Measurements from ENCODE around the gene PRDM8.
"Not testable (repeated sequence)": the region's sequence is repeated elsewhere in the genome, so short reads cannot be mapped to it uniquely, and the experiment has no call there.

The PRDM8 gene

DNA sequence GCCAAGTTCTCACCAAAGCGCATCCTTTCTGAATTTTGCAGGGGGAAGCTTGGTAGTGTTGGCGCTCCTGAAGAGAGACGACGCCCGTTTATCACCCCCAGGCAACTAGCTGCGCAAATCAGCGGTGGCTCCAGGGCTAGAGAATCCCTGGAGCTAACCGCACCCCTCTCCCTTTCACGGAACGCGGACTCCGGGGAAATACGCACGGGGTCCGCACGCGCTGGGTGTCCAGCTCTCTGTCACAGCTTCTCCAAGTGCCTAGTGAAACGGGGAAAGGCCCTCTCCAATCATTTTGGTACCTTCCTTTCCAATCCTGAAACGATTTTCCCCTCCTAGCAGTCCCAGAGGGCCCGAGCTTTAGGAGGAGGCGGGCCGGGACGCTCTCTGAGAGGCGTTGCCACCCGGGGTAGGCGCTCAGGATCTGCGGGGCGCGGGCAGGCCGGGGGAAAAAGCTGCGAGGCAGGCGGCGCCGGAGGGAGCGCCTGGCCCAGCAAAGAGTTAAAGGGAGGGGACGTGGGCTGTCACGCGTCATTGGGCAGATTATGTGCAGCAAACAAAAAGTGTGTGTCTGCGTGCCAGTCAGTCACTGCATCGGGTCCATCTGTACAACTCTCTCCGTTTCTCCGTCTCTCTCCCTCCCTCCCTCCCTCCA, at the start of gene PRDM8:
Gene PRDM8, plus strand, starts transcription at position 582 of the 652 bp plus-strand sequence. CDS start 2,578 bp downstream, outside the sequence.
- no peak for DNase-seq

DNA sequence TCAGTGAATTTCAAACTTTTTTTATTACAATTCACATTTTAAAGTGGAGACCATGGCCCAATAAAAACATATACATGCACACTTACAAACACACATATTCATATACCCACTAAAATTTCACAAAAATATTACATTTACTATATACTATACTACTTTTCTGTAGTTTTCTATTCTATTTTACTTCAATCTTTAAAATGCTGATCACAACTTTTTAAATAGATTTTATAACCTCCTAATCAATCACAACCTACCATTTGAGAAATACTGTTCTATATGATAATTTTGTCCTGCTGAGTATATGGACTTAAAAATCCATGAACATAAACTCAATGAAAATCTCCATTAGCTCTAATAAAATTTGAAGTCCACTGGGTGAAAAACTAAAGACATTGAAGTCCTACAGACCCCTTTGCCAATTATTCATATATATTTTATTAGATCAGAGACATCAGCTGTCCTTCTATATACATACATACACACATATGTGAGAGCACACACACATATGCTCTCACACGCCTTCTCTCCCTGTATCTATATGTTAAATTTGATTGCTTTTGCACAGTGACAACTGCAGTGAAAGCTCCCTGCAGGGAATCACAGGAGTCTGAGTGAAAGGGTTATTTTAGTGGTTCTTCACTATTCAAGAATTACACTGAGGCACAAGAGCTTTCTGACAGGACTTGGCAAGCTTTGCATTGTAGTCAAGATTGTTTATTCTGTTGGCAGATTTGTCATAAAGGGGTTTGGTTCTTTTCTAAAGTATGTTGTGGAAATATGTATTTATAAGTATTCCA, 46.7 kb upstream of the PRDM8 start:
- no peak for DNase-seq

DNA sequence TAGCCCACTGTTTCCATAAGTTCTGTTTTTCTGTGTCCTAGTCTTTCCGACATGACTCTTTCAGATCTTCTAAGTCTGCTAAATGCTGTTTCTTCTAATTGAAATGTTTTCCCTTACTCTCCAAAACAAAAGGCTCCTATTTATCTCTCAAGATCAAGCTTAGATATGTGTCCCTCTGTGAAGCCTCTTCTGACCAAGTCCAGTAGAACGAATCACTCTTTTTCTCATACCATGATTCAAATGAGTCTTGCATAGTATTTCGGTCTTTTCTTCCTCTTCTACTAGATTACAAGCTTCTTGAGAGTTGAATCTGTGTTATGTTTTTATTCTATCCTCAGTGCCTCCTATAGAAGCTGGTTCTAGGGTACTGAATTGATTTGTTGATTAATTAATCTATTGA, 45.3 kb upstream of the PRDM8 start:
- no peak for DNase-seq

DNA sequence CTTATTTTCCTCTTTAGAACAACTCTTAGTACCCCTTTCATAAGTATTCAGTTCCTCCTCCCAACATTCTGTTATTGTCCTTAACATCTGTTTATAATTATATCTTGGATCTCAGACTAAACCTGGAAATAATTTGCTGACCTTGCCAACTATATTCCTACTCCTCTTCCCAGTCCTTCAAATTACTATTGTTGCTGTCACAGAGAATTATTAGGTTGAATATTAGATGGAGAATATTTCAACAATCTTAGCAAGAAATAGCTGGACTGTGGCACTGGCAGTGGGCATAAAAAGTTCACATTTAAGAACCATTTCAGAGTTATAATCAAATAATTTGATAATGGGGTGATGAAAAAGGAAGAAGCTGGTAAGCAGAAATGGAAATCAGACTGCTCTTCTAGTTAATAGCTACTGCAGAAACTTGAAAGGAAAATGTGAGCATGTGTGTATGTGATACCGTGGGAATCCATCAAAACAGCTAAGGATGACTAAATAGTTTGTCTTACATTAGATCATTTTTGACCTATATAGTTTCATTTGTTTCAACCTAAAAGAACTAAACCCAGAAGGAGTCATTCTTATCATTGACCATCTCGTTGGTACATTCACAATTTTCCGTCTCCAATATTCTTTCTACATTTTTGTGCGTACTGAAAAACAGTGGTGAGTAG, 43.3 kb upstream of the PRDM8 start:
- DNase-seq: no peak

DNA sequence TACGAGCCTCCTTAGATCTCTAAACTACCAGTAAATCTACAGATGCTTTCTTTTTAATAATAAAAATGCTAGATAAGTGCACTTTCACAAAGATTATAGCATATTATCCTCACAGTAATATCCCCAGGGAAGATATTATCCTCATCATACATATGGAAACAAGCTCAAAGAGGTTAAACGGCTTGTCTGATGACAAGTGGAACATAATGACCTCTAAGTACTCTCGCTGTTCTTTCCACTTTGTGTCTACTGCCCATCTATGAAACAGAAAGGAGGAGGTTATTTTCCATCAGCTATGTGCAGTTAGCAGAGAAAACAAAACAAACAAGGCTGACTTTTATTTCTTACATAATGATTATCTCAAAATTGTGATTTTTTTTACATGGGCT, 42.8 kb upstream of the PRDM8 start:
- peak; percentile 35 for DNase-seq

DNA sequence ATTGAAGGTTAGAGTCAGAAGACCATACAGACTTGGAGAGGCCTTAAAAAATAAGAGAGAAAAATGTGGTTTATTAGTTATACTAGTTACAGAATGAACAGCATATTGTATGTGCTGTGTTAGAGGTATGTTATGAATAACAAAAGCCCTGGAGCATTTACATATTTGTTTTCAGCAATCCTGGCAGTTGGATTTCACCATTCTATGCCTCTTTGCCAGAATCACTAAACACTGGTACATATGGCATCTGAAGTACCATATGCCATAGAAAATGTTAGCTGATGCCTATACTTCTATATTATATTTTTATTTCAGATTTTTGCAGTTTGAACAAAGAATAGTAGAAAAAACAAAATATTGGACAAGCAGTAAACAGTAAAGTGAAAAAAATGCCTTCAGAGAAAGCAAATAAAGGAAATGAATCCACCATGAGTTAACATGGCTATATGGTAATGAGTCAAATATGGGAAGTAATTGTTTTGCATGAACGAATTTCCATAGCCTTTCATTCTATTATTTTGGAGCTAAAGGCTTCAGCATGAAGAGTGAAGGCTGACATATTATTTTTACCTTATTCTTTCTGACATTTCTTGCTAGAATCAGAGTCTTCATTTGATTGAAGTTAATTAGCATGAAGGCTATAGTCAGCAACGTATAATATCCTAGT, 41.9 kb upstream of the PRDM8 start:
- DNase-seq: no peak

DNA sequence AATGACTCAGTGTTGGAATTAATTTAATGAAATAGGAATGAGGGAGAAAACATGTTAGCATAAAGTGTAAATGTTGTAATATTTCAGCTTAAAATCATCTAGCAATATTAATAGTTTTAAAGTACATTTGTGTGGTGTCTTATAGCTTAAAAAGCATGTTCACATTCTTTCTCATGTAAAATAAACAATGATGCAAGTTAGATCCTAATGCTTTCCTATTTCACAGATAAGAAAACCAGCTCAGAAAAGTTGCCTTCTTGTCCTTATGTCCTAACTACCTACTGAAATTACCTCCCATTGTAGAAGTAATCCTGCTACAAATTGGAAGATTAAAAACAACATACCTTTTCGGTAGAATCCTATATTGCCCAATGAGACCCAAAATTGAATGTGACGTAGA, 40.9 kb upstream of the PRDM8 start:
- DNase-seq: no peak

DNA sequence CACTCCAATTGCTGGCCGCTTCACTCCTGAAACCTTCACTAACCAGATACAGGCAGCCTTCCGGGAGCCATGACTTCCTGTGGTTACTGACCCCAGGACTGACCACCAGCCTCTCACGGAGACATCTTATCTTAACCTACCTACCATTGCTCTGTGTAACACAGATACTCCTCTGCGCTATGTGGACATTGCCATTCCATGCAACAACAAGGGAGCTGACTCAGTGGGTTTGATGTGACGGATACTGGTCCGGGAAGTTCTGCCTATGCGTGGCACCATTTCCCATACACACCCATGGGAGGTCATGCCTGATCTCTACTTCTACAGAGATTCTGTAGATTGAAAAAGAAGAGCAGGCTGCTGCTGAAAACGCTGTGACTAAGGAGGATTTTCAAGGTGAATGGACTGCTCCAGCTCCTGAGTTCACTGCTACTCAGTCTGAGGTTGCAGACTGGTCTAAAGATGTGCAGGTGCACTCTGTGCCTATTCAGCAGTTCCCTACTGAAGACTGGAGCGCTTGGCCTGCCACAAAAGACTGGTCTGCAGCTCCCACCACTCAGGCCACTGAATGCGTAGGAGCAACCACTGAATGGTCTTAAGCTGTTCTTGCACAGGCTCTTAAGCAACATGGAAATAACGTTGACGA, 35.8 kb upstream of the PRDM8 start:
- no peak for DNase-seq

DNA sequence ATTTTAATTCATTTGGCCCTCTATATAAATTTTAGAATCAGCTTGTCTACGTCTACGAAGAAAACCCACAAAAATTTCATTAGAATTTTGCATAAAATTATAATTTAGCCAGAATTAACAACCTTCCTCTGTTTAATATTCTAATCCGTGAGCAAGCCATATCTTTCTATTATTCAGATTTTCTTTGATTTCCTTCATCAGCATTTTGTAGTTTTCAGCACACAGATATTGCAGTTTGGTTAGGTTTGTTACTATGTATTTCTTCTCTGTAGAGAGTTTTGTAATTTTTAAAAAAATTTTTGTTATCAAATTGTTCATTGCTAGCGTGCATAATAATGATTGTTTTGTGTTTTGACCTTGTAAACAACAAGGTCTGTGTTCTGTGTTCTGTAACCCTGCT, 34.9 kb upstream of the PRDM8 start:
- DNase-seq: no peak

DNA sequence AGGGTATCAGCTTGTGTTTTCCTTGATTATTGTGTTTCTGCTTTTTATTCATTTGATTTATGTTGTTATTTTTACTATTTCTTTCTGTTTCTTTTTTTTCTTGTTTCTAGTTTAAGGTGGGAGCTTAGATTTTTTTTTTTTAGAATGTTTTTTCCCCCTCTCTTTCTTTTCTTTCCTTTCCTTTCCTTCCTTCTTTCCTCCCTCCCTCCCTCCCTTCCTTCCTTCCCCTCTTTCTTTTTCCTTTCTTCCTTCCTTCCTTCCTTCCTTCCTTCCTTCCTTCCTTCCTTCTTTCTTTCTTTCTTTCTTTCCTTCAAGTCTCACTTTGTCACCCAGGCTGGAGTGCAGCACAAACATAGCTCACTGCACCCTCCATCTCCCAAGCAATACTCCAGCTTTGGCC, 31.4 kb upstream of the PRDM8 start:
- DNase-seq: no peak

DNA sequence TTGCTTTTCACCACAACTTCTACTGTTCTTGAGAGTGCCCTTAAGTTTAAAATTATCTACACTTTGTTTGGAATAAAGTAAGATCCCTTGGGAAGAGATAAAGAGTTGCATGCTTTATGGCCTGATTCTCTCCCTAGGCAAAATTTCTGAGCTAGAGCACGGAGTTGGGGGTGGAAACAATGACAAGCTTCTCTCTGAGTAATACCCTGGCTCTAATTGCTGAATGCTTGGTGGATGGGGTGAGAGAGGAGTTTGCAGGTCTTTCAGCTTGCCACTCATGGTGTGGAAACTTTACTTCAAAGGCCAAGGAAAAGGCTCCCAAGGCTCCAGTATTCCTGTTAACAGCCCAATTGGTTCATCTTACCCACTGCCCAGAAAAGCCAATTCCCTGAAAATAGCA, 26.1 kb upstream of the PRDM8 start:
- no peak for DNase-seq

DNA sequence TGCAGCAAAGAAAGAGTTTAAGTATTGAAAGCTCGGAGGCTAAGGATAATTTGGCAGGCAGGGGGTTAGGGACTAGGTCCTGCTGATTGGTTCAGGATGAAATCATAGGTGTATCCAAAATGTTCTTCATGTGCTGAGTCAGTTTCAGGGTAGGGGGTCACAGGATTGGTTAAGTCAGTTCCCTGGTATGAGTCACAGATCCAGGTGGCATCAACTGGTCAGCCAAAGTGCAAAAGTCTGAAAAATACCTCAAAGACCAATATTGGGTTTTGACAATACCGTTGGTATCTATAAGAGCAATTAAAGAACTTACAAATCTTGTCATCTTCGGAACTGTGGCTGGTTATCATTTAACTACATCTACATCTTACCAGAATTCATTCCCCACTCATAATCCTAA, 25.6 kb upstream of the PRDM8 start:
- no peak for DNase-seq

DNA sequence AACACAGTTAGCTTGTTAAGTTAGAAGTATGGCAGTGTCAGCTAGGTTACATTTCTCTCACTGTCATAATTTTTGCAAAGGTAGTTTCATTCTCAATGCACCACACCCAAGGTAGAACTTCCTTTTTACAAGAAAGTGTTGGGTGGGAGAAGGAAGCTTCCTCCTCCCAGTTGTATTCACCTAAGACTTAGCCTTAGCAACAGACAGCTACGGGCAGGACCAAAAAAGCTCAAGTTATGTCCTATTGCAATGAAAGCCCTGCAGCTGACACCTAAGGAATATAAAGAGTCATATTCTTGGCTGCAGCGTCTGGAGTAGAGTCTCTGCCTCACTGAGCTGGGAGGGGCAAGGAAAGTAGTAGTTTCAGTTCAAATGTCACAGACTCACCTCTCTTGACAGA, 25.1 kb upstream of the PRDM8 start:
- no peak for DNase-seq

DNA sequence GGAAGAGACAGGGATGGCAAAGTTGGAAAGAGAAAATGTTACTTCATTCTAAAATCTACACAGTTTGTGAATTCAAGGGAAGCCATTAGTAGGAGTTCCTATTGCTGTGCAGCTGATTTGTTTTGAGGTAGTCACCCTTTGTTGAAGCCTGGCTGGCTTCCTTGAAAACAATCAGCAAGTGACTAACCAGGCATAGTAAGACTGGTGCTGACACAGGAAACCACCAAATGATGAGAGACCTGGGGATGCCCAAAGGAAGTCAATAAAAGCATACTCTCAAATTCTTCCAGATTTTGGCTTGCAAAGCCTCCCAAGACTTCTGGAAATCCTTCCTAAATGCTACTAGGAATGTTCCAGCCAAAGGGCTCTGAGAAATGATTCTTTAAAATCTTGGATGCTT, 23.9 kb upstream of the PRDM8 start:
- DNase-seq: no peak

DNA sequence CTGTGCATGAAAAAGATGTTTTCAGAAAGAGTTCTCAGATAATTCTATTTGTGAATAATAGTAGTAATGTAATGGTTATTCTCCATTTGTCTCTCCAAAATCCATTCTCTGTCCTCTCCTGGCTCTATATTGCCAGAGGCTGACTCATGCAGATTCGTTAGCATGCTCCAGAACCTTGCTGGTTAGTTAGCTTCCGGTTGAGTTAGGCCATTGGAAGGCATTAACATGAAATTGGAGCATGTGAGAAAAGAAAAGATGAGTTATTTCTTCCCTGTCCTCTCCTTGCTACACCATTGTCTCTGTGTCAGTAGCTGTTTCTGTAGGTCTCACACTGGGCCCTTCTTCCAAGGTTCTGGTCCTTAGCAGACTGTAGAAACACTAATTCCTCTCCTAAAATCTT, 23.5 kb upstream of the PRDM8 start:
- DNase-seq: no peak

DNA sequence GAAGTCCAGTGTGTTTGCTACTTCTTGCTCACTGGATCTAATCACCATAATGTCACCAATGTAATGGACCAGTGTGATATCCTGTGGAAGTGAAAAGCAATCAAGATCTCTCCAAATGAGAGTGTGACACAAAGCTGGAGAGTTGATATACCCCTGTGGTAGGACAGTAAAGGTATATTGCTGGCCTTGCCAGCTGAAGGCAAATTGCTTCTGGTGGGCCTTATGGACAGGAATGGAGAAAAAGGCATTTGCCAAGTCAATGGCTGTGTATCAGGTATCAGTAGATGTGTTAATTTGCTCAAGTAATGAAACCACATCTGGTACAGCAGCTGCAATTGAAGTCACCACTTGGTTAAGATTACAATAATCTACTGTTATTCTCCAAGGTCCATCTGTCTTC, 19.5 kb upstream of the PRDM8 start:
- DNase-seq: not testable (repeated sequence)

DNA sequence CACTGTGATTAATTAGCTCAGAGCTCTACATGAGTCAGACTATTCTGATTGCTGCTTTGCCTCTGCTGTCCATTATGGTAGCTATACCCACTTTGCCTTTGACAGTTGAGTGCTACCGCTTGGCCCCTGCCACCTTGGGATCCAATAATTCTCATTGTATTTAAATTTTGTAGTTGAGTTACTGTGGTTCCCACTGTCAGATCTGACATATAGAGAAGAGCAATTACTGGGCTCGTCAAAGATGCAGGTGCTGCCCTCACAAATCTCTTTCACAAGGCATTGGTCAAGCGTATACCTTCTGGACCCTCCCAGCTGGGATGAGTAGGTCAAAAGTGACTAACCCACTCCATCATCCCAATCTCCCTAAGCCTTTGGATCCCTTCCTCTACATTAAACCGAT, 18.3 kb upstream of the PRDM8 start:
- no peak for DNase-seq

DNA sequence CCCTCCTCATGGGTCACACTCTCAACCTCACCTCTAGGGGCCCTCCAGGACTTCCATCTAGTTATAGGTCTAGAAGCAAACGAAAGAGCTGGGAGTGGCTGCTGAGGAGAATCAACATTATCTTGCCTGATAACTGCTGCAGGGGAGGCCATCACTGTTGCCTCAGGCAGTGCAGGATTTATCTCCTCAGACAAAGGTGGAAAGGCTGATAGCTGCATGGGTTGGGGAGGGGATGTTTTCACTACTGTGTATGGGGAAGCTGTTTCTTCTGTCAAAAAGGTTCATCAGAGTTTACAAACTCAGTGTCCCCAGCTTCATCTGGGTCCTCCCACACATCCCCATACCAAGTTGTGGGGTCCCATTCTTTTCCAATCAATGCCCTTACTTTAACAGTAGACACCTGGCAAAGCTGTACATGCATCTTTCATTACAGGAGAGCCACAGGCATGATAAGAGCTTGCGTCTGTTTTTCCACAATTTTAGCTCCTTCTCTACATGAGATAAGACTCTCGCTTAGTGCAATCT, 17.6 kb upstream of the PRDM8 start:
- no peak for DNase-seq

DNA sequence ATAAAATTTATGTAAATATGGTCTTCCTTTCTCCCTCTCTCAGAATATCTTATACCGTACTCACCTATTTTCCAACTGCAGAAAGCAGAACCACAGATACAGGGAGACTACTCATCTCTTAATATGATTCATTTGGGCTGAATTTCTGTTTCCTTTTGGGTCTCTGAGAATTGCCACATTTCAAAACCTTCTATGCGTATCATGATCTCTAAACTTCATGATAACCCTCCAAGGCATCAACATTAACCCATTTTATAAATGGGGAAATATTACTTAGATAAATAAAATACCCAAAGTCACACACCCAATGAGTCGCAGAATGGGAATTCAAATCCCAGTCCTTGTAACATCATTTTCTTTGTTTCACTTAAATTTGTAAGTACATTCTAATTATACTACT, 16.6 kb upstream of the PRDM8 start:
- no peak for DNase-seq

DNA sequence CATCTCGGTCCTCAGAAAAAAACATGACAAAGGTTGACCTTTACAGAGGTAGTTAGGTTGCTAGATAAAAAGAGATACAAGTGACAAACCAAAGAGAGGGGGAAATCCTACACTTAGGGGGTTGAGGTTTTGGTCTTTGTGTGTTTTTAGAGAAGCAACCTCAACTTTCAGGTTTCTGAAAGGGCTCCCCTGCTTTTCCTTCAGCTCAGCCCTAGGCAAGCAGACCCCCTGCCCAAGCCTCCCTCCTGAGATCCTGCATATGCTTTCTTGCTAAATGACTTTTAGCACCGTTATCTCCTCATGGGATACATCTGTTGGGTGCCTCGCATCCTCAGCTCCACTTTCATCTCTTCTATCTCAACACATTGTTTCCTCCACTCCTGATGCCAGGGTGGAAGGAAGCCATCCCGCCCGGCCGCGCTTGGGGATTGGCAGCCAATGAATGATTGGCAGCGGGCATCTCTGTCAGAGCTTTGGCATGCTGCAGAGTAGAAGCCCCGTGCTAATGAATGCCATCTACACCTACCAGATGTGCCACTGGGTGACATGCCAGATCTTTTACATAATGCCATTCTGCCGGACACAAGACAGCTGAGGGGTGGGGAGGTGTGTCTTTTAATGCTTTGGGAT, 15.0 kb upstream of the PRDM8 start:
- no peak for DNase-seq

DNA sequence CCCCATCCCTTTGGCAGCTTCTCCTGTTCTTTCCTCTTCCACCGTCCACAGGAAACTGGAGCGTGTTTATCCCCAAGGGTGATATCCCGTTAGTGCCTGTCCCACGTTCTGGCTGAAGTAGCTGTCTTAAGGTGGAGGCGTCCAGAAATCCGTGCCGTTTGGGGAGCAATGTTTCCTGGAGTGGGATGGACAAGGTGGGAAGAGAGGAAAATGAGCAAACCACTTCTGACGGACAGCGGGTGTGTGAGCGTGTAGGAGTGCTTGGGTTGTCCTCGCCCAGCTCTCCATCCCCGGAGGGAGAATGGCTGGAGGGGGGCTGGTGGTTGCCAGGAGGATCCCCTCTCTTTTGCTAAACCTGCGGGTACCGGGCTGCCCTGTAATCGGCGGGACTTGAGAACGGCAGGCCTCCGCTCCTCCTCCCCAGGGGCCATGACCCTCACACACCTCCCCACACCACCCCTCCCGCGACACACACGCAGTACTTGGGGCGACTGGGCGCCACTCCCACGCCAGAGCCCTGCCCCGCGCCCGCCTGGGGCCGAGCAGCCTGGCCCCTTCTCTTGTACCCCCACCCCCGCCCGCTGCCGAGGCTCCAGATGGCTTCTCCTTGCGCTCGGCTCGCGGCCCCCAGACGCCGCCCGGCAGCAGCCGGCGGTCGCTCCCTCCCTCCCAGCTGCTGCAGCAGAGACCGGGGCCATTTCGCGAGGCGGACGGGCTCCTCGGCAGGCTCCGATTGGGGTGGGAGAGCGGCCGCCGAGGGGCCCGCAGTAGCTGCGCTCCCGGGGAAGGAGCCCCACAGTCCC, 13.9 kb upstream of the PRDM8 start:
- no peak for DNase-seq

Measured in NCI-H1105 (cell line).